Measurements from ENCODE around the gene GIMAP8. TPM values are rescaled to one million over a fixed set of nuclear protein-coding genes. Genes with fewer than 3 reads are reported as not detected.
"Not testable (repeated sequence)": the region's sequence is repeated elsewhere in the genome, so short reads cannot be mapped to it uniquely, and the experiment has no call there.

Gene GIMAP8
- polyA plus RNA-seq, 6 donors from 2014 or later, result 0.07 to 0.22 (median 0.08) TPM; not detected in 2

- no peak for ATAC-seq (ENCODE audit: low read depth in 2 of 2)
- DNase-seq, result no peak
- peaks cover 17 to 36% (median 26%) of the 10 kb centered on the region in 7 donors for H3K9me3 Mint-ChIP-seq
- no peak overlapping the region for H3K27ac Mint-ChIP-seq
- H3K4me3 Mint-ChIP-seq, result no peak overlapping the region
- H3K36me3 Mint-ChIP-seq, result peaks cover 14 to 26% of the 10 kb centered on the region in 2 donors
- H3K27me3 Mint-ChIP-seq, result peaks cover 0 to 11% (median 6%) of the 10 kb centered on the region in 3 donors
- peaks cover 0 to 3% (median 0%) of the 10 kb centered on the region in 3 donors for H3K4me1 Mint-ChIP-seq
These were observed 15.0 kb downstream of the GIMAP8 start for GRCh38 chr7:150465414-150465813.

GRCh38 chr7:150466477-150466876 is 16.0 kb downstream of the GIMAP8 start:
- no peak overlapping the region for H3K4me3 Mint-ChIP-seq
- H3K4me1 Mint-ChIP-seq, result peaks cover 0 to 3% (median 0%) of the 10 kb centered on the region in 3 donors
- H3K9me3 Mint-ChIP-seq, result peaks cover 14 to 28% (median 22%) of the 10 kb centered on the region in 7 donors
- DNase-seq (no peak), ATAC-seq (ENCODE audit: low read depth in 2 of 2) (no peak)
- no peak overlapping the region for H3K27ac Mint-ChIP-seq
- peaks cover 11 to 23% of the 10 kb centered on the region in 2 donors for H3K36me3 Mint-ChIP-seq
- peaks cover 0 to 11% (median 6%) of the 10 kb centered on the region in 3 donors for H3K27me3 Mint-ChIP-seq

- no peak overlapping the region for H3K27ac Mint-ChIP-seq
- H3K4me1 Mint-ChIP-seq, result peaks cover 0 to 3% (median 0%) of the 10 kb centered on the region in 3 donors
- DNase-seq (no peak), ATAC-seq (ENCODE audit: low read depth in 2 of 2) (no peak)
- peaks cover 3 to 10% (median 4%) of the 10 kb centered on the region in 7 donors for H3K9me3 Mint-ChIP-seq
- H3K36me3 Mint-ChIP-seq, result peaks cover 2 to 5% of the 10 kb centered on the region in 2 donors
- no peak overlapping the region for H3K4me3 Mint-ChIP-seq
- H3K27me3 Mint-ChIP-seq, result peaks cover 0 to 11% (median 11%) of the 10 kb centered on the region in 3 donors
These were observed 17.8 kb downstream of the GIMAP8 start for GRCh38 chr7:150468241-150468640.

- Mint-ChIP-seq H3K27me3 (peaks cover 5 to 18% (median 18%) of the 10 kb centered on the region in 3 donors), H3K9me3 (peaks cover 0 to under 1% (median 0%) of the 10 kb centered on the region in 7 donors), H3K27ac (no peak overlapping the region), H3K4me1 (peaks cover 0 to 3% (median 0%) of the 10 kb centered on the region in 3 donors), H3K4me3 (no peak overlapping the region), H3K36me3 (no peaks in the 10 kb centered on the region)
- DNase-seq (no peak), ATAC-seq (ENCODE audit: low read depth in 2 of 2) (no peak)
These were observed 21.5 kb downstream of the GIMAP8 start for GRCh38 chr7:150471886-150472285.

- DNase-seq (no peak), ATAC-seq (ENCODE audit: low read depth in 2 of 2) (no peak)
- Mint-ChIP-seq H3K27ac (peak overlapping the region in 1 of 6 donors; percentile 25), H3K36me3 (no peaks in the 10 kb centered on the region), H3K4me3 (no peak overlapping the region), H3K4me1 (peaks cover 0 to 3% (median 0%) of the 10 kb centered on the region in 3 donors), H3K27me3 (peaks cover 5 to 12% (median 12%) of the 10 kb centered on the region in 3 donors), H3K9me3 (no peaks in the 10 kb centered on the region)
These were observed 23.5 kb downstream of the GIMAP8 start for GRCh38 chr7:150473902-150474301.

GRCh38 chr7:150476285-150476684 is 25.9 kb downstream of the GIMAP8 start:
- DNase-seq, result no peak
- Mint-ChIP-seq H3K4me3 (no peak overlapping the region), H3K27me3 (peaks cover 5 to 12% (median 6%) of the 10 kb centered on the region in 3 donors), H3K27ac (no peak overlapping the region), H3K9me3 (no peaks in the 10 kb centered on the region), H3K36me3 (no peaks in the 10 kb centered on the region), H3K4me1 (peaks cover under 1 to 6% (median 4%) of the 10 kb centered on the region in 3 donors)
- no peak for ATAC-seq (ENCODE audit: low read depth in 2 of 2)

- H3K27me3 Mint-ChIP-seq, result peaks cover 5 to 9% (median 6%) of the 10 kb centered on the region in 3 donors
- H3K27ac Mint-ChIP-seq, result no peak overlapping the region
- no peak overlapping the region for H3K4me3 Mint-ChIP-seq
- no peaks in the 10 kb centered on the region for H3K9me3 Mint-ChIP-seq
- H3K36me3 Mint-ChIP-seq, result no peaks in the 10 kb centered on the region
- H3K4me1 Mint-ChIP-seq, result peaks cover 6 to 12% (median 10%) of the 10 kb centered on the region in 3 donors
- DNase-seq (no peak), ATAC-seq (ENCODE audit: low read depth in 2 of 2) (no peak)
These were observed 26.6 kb downstream of the GIMAP8 start for GRCh38 chr7:150476819-150477631.

- Mint-ChIP-seq H3K4me1 (peaks cover 21 to 26% (median 22%) of the 10 kb centered on the region in 3 donors), H3K36me3 (no peaks in the 10 kb centered on the region), H3K9me3 (no peaks in the 10 kb centered on the region), H3K27me3 (peaks cover 5 to 7% (median 6%) of the 10 kb centered on the region in 3 donors), H3K27ac (no peak overlapping the region), H3K4me3 (no peak overlapping the region)
- no peak for DNase-seq
- no peak for ATAC-seq (ENCODE audit: low read depth in 2 of 2)
These were observed 28.7 kb downstream of the GIMAP8 start for GRCh38 chr7:150479023-150479716.

- Mint-ChIP-seq H3K9me3 (no peaks in the 10 kb centered on the region), H3K36me3 (no peaks in the 10 kb centered on the region), H3K4me1 (peaks cover 25 to 28% (median 25%) of the 10 kb centered on the region in 3 donors), H3K27me3 (peaks cover 0 to 4% (median 0%) of the 10 kb centered on the region in 3 donors), H3K27ac (peak overlapping the region in 1 of 6 donors; percentile 15), H3K4me3 (peak overlapping the region in 3 of 8 donors; percentile 5 to 50 (median 10))
- no peak for DNase-seq
- ATAC-seq (ENCODE audit: low read depth in 2 of 2), result no peak
These were observed 30.9 kb downstream of the GIMAP8 start for GRCh38 chr7:150481186-150481920.

- peak overlapping the region in 1 of 6 donors; percentile 5 for H3K27ac Mint-ChIP-seq
- H3K27me3 Mint-ChIP-seq, result no peaks in the 10 kb centered on the region
- ATAC-seq (ENCODE audit: low read depth in 2 of 2) (no peak), DNase-seq (no peak)
- H3K9me3 Mint-ChIP-seq, result peaks cover 0 to 2% (median 0%) of the 10 kb centered on the region in 7 donors
- H3K36me3 Mint-ChIP-seq, result no peaks in the 10 kb centered on the region
- peak overlapping the region in 1 of 8 donors; percentile 44 for H3K4me3 Mint-ChIP-seq
- H3K4me1 Mint-ChIP-seq, result peaks cover 25 to 28% (median 25%) of the 10 kb centered on the region in 3 donors
These were observed 31.5 kb downstream of the GIMAP8 start for GRCh38 chr7:150481922-150482321.

- peaks cover 25 to 28% (median 25%) of the 10 kb centered on the region in 3 donors for H3K4me1 Mint-ChIP-seq
- peak overlapping the region in 2 of 6 donors; percentile 8 to 86 for H3K27ac Mint-ChIP-seq
- H3K9me3 Mint-ChIP-seq; H3K27me3 Mint-ChIP-seq; ATAC-seq (ENCODE audit: low read depth in 2 of 2); H3K36me3 Mint-ChIP-seq; DNase-seq: not testable (repeated sequence)
- H3K4me3 Mint-ChIP-seq, result peak overlapping the region in 3 of 8 donors; percentile 3 to 42 (median 41)
These were observed 33.1 kb downstream of the GIMAP8 start for GRCh38 chr7:150483514-150483913.

- H3K27ac Mint-ChIP-seq, result peak overlapping the region in 2 of 6 donors; percentile 8 to 44
- H3K27me3 Mint-ChIP-seq; H3K9me3 Mint-ChIP-seq; DNase-seq; H3K36me3 Mint-ChIP-seq; ATAC-seq (ENCODE audit: low read depth in 2 of 2): not testable (repeated sequence)
- peaks cover 25 to 28% (median 25%) of the 10 kb centered on the region in 3 donors for H3K4me1 Mint-ChIP-seq
- peak overlapping the region in 5 of 8 donors; percentile 14 to 61 (median 45) for H3K4me3 Mint-ChIP-seq
These were observed 33.6 kb downstream of the GIMAP8 start for GRCh38 chr7:150484071-150484470.

- ATAC-seq (ENCODE audit: low read depth in 2 of 2) (no peak), DNase-seq (no peak)
- H3K9me3 Mint-ChIP-seq, result peaks cover 0 to 16% (median 7%) of the 10 kb centered on the region in 7 donors
- H3K27ac Mint-ChIP-seq, result no peak overlapping the region
- H3K4me1 Mint-ChIP-seq, result peaks cover 13 to 17% (median 14%) of the 10 kb centered on the region in 3 donors
- no peaks in the 10 kb centered on the region for H3K36me3 Mint-ChIP-seq
- H3K4me3 Mint-ChIP-seq, result no peak overlapping the region
- H3K27me3 Mint-ChIP-seq, result no peaks in the 10 kb centered on the region
These were observed 37.2 kb downstream of the GIMAP8 start for GRCh38 chr7:150487625-150488024.

Data from naive B cell (primary cell).